Activated CD4-positive, CD25-positive, alpha-beta regulatory T cell (primary cell): ENCODE measurements around the gene TAPBP.

Source experiments
- DNase-seq, 4 experiments: peaks; one replicate each; lab custom pipeline; 2025; lab: John Stamatoyannopoulos, UW

TAPBP gene

GRCh38 chr6:33319939-33320314 is 6.0 kb upstream of the TAPBP start:
- DNase-seq: no peak

DNA sequence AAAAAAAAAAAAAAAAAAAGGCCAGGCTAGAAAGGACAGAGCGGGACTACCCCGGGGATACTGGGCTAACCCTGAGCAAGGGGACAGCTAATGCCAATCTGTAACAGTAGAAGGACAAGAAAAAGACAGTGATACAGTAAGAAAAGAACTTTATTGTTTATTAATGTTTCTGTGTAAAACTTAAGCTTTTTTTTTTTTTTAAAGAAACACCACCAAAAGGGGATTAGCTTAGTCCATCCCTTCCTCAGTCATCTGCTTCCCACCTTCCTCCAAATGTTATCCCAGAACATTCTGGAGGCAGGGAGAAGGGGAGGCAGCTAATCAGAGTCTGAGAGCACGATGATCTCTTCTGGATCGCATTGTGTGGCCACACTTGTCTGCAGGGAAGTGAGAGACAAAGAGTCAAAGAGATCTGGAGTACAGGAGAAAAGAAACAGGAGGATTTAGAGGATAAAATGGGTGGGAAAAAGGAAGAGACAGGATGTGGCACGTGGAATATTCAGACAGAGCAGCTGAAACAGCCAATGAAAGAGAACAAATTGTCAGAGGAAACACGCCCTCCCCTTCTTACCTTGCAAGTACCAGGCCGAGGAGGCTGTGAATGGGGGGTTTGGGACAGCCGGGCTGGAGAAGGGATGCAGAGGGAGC is 4.7 kb upstream of the TAPBP start:
- no peak for DNase-seq

DNA sequence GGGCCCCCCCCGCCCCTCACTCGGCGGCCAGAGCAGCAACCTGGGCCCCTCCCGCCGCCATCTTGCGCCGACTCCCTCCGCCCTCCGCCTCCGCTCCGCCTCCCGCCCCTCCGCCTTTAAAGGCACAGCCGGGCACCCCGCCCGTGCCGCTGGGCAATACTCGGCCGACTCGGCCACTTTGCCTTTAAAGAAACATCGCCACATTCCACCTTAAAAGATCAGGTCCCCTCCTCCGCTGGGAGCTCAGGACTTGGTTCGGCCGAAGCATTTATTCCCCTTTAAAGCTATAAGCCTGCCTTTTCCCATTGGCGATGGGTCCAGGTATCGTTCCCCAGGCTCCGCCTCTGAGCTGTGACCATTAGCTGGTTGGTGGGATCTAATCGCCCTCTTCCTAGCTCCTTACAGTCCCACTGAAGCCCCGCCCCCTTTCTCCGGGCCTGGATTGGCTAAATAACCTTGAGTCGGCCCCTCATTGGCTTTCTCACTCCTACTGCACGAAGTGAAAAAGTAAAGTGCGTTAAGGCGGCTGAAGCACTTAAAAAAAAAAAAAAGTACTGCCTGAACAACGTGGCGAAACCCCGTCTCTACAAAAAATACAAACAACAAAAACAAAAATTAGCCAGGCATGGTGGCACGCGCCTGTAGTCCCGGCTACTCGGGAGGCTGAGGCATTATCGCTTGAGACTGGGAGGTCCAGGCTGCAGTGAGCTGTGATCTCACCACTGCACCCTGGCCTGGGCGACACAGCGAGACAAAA is 4.0 kb upstream of the TAPBP start, which contains the start of gene ZBTB22:
ZBTB22 (minus strand) TSS at position 76 of the 757 bp plus-strand sequence. CDS start 828 bp downstream, outside the sequence.
- DNase-seq: peak; percentile 83 to 92 (median 87)

DNA sequence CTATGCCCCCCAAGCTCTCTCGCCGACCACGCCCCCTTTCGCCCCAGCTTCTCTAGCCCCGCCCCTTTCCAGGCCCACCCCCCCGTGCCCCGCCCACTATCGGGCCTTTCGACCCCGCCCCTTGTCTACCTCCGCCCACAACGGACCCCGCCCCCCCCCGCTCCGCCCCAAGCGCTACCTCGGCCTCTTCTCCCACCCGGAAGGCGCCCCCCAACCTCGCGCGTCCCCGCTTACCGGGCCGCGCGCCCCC is 3.5 kb upstream of the TAPBP start:
- peak in 2 of 4 experiments; percentile 77 to 81 for DNase-seq

DNA sequence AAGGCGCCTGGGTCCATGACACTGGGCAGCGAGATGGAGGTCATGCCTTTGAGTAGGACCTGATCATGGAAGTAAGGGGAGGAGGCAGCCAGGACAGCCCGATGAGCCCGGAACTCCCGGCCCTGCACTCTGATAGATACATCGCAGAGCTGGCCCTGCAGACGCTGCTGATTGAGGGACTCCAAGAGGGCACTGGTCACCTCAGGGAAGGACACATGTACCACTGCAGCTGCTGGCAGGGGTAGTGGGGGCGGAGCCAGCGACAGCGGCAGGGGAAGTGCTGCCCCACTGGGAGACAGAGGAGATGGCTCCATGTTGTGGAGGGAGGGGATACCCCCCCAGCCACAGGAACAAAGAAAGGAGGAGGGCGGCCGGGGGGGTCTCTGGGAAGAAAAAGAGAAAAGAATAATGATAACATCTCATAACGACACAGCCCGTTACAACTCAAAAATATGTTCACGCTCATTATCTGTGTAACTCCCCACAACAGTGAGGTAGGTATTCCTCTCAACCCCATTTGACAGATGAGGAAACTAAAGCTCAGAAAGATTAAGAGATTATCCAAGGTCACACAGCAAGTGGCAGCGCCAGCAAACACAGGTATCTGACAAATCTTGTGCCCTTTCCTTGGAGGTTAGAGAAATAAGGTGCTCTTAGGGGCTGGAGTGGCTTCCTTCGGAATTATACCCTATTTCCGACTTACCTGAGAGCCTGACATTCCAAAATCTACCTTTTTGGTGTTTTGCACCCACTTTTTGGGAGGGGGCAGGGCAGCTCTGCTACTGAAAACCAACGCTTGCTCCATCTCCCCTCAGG is 2.9 kb upstream of the TAPBP start:
- DNase-seq: no peak

DNA sequence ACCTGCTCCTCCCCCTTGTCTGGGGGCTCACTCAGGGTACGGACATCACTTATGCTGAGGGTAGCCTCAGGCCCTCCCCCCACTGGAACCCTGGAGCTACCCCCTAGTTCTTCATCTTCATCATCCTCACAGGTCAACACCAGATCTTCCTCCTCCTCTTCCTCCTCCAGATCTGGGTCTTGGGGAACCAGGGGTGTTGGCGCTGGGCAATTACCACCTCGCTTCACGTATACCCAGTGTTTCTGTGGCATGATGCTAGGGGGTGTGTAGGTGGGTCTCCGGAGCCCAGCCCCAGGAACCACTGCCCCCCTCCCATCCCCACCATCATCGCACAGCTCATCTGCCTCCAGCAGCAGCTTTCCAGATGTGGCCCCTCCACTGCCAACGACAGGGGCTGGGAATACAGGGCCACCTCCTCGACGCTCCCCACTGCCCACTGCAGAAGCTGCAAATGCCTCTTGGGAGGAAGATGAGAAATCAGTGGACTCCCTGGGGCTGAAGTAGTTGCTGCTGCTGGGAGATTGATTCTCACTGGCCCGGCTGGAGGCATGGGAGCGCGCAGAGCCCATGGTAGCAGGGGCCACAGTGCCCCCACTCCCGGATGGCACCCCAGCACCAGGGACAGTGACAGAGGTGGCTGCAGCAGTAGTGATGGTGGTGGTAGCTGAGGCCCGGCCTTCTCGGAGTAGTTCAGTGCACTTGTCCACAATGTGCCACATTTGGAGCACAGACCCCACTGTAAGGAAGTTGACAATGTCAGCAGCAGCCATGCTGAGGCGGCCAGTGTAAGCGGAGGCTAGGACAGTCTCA is 2.1 kb upstream of the TAPBP start:
- DNase-seq: no peak

DNA sequence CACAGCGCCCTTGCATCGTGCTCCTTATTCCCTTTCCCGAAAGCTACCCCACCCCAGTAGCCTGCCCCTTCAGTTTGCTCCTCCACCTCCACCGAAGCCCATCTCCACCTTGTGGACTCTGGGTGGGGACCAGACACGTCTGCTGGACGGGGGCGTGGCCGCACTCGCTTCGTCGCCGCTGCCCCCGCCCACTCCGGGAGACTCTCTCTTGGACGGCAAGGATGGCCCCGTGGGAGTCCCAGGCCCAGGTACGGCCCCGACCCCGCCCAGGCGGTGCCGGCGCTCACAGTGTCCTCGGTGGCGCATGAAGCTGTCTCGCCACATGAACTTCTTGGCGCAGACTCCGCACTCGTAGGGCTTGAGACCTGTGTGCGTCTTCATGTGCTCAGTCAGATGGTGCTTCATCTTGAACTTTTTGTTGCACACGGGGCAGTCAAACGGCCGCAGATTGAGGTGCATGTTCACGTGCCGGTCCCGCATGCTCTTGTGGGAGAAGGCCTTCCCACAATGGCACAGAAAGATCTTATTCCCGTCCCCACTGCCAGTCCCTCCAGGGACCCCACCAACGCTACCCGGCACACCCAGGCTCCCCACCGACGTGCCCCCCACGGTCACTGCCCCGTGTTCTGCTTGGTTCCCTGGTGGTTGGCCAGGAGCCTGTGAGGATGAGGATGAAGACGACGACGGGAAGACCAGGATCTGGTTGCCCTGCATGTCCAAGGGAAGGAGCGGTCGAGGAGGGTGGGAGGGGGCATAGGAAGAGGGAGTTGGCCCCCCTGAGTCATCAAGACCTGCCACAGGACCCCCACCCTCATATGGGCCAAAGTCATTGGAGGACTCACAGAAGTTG is 1.3 kb upstream of the TAPBP start:
- DNase-seq: no peak

DNA sequence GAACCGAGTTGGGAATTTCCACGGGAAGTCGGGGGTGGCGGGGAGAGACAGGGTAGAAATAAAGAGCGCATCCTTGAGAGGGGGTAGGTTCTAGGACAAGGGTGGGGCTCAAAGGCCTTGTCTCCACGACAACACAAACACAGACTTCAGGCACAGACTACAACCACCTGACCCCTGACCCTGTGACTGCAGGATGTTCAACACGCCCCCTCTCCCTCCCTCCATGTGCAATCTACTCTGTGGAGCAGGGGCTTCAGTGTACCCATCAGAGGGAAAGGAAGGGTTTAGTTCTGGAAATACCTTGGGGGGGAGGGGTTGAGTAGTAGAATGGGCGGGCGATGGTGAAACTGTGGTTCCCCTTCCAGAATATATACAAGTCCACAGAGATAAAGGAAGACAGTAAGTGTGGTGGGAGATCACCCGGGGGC is 651 bp upstream of the TAPBP start:
- peak in 3 of 4 experiments; percentile 25 to 41 (median 33) for DNase-seq

- peak in 1 of 4 experiments; percentile 31 for DNase-seq
Observed at GRCh38 chr6:33313105-33313708, 671 bp downstream of the TAPBP start.

DNA sequence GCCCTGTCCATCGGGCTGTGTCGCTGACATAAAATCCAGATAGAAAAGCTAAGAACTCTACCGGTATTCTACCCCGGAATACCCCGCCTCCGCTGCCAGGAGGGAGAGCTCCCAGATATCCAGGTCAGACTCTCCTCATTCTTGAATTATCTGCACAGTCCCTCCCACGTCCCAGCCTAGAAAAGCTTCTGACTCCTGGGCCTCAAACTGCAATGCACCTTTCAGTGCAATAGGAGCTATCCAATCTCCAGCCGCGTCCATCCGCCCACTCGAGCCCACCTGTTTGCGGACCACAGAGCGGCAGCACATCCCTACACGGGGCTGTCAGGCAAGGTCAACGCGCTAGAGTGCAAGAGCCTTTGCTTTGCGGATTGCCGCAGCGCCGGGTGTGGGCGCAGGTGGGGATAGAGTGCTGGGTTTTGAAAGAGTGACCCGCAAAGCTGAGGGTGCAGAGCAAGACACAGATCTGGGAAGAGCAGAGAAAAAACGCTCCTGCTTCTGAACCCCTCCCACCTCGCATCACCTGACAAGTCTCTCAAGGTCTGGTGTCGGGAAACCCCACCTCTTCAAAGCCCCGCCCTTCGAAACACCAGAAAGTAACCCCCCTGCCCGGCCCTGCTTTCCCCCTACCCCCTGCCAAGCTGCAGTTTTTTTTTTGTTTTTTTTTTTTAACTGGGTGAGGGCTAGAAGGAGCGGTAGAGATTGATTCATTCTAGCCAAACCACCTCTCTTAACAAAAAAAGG is 1.3 kb downstream of the TAPBP start:
- peak; percentile 32 to 68 (median 54) for DNase-seq

GRCh38 chr6:33306356-33306755 is 7.5 kb downstream of the TAPBP start:
- no peak for DNase-seq

GRCh38 chr6:33305052-33305451 is 8.8 kb downstream of the TAPBP start:
- DNase-seq: no peak

- DNase-seq: no peak
Observed at GRCh38 chr6:33304216-33304615, 9.7 kb downstream of the TAPBP start.

DNA sequence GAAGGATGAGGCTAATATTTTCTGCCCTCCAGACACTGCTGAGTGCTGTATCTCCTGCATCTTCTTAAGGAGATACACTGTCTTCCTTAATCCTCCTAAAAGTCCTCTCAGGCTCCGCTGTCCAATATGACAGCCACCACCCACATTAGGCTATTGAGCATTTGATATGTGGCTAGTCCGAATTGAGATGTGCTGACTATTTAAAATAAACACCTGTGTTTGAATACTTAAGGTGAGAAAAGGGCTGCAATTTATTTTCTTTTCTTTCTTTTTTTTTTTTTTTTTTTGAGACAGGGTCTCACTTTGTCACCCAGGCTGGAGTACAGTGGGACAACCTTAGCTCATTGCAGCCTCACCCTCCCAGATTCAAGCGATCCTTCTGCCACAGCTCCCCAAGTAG is 12.0 kb downstream of the TAPBP start:
- no peak for DNase-seq

GRCh38 chr6:33299237-33299944 is 14.5 kb downstream of the TAPBP start:
- DNase-seq: peak; percentile 78 to 87 (median 84)

DNA sequence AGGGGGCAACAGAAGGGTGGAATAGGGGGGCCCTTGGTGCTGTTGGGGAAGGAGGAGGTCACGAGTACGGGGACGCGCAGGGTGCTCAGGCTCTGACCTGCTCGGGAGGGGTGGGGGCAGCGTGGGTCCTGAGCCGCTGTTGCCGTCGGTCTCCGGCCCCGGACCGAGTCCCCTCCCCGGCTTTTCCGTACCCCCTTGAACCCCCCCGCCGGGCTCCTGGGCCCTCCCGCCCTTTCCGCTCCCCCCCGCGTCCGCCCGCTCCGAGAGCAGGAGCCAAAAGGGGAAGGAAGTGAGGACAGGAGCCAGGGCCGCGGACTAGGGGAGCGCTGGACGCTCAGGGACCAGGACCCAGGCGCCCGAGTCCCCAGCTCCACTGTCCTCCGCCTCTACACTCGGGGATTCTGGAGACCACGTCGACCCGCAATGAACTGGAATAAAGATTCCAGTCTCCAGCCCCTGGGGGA is 15.1 kb downstream of the TAPBP start, which contains the start of gene RGL2:
RGL2 (minus strand) TSS at position 170 of the 464 bp plus-strand sequence. CDS start 332 bp downstream, outside the sequence.
- peak in 2 of 4 experiments; percentile 54 to 68 for DNase-seq

GRCh38 chr6:33297956-33298772 is 15.7 kb downstream of the TAPBP start:
- no peak for DNase-seq

- DNase-seq: no peak
Observed at GRCh38 chr6:33297406-33297955, 16.4 kb downstream of the TAPBP start.
